Endothelial cell of coronary artery (primary cell): ENCODE measurements around the gene RAF1. TPM values are rescaled to one million over a fixed set of nuclear protein-coding genes. Genes with fewer than 3 reads are reported as not detected.

ENCODE experiments used
- total RNA-seq: library from RNA; depleted of rRNA; stranded (reverse); fragments of >200 nt; gene quantifications from 2 replicates; pipeline ENCODE4 v1.2.3, GENCODE V29; 2014

RAF1 gene
- 73.7 and 88.2 TPM in 2 replicates for total RNA-seq

DNA sequence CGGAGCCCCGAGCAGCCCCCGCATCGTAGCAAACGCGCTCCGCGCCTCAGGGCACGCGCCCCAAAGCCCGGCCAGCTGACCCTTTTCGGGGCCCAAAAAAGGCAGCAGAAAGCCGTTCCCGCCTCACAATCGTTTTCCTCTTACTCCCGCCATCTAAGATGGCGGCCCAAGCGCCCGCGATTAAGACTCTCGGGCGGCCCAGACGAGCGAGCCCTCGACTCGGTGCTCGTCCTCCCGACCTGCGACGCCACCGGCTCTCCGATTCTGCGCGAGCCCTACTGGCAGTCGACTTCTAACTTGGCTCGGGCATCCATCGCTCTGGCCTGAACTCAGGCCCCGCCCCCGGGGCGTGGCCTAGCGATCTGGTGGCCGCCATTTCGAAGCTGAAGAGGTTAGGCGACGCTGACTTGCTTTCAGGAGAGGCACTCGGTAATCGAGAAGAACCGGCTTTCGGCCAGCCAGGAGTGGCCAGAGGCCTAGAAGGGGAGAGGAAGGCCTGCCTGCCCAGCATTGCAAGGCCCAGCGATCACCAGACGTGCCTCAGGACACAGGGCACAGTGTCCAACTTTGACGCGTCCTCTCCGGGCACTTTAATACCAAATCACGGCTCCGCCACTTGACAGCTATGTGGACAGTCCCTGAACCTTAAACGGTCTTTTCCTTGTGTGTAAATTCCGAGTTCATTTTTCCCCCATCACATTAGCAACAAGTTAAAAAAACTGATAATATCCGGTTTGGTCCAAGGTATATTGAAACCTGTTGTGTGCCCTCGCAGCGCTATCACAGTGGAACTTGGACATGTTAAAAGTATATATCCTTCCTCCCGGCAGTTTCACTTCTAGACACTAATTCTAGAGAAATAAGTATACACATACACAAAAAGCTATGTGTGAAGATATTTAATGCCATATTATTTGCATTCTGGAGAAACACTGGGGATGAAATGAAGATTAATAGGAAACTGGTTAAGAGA is at the start of gene RAF1:
Gene RAF1 (minus strand): TSS at position 182 of the 973 bp plus-strand sequence. CDS start 45,396 bp downstream, outside the sequence.

DNA sequence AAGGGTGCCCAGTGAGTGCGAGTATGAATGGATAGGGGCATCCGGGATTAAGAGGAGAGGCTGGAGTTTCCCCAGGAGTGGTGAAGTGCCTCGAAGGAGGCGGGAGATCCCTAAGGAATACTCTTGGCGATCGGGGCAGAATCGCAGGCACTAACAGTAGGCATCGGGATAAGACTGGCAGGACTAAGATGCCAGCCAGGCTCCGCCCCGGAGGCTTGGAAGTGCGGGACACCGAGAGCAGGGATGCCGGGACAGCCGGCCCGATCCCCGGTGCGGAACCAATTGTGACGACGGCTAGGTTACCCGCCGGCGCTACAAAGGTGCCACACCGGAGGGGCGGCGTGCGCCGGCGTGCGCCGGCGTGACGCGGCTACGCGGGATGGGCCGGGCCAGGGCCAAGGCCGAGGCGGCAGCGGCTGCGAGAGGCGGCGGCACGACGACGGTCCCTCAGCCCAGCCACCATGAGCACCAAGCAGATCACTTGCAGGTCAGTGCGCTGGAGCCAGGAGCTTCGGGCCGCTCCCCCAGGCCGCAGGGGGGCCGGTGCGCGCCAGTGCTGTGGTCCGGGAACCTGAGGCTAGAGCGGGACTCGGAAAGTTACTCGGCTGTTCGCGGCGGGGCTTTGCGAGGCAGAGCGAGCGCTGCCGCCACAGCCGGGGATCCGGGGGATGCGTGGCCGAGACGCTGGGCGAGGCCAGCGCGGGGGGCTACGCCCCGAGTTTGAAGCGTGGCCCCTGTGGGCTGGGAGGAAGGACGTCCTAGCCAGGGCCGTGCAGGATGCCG is 107.0 kb downstream of the RAF1 start, which contains the start of gene MKRN2:
Gene MKRN2 (plus strand): TSS at position 398 of the 783 bp plus-strand sequence. CDS start 64 bp downstream, at position 462.

DNA sequence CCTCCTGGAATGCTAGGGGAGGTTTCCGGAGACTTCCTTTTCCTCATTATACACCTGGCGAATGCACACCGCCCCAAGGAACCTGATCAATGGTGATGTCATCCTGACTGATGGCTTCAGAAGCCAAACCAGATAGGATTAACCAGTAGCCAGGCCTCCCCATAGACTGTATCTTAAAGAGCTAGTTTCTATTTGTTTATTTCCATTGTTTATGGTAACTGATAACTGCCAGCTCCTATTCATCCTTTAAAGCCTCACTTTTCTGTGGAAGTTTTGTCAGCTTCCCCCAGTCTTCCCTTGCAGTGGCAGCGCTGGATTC is 118.5 kb downstream of the RAF1 start, which contains the start of gene MKRN2OS:
Gene MKRN2OS (minus strand): TSS at position 27 of the 319 bp plus-strand sequence. CDS start 35 bp downstream, outside the sequence.

Other genes starting within 250 kb of the RAF1 start
- gene TSEN2, start 179.6 kb downstream of the RAF1 start, total RNA-seq: 13.7 and 20.3 TPM in 2 replicates
- gene MKRN2OS, start 118.6 kb downstream of the RAF1 start, total RNA-seq: not detected in 2 replicates
- gene MKRN2, start 107.0 kb downstream of the RAF1 start, total RNA-seq: 31.2 and 32.8 TPM in 2 replicates
- not detected in 2 replicates for gene TMEM40, start 95.1 kb upstream of the RAF1 start, total RNA-seq
- gene CAND2, start 132.6 kb upstream of the RAF1 start, total RNA-seq: 1.1 and 3.9 TPM in 2 replicates
- gene RPL32, start 177.4 kb upstream of the RAF1 start, total RNA-seq: 2,477 and 2,593 TPM in 2 replicates